Esophagus muscularis mucosa (tissue), 4 donors: ENCODE measurements around the gene OR51Q1.

Source experiments
- EP300 ChIP-seq: sonication (generic); formaldehyde crosslinking; IDR thresholded peaks from one replicate; pipeline ENCODE4 v1.6.1; 2017; ENCODE audit warnings: antibody characterized with exemption
- POLR2AphosphoS5 ChIP-seq, 2 donors: sonication (generic); formaldehyde crosslinking; IDR thresholded peaks; one replicate each; pipeline ENCODE4 v1.6.1; 2017; ENCODE audit warnings: antibody characterized with exemption in 2 of 2
- TF ChIP-seq, protein P1 (sequence below), 3 experiments: fragments of 200-600 bp in 2 of 3; fragments of 450-650 bp in 1 of 3; sonication (generic) in 2 of 3; IDR thresholded peaks; one replicate each; pipeline ENCODE4 v1.5.1; 2017 to 2019; ENCODE audit warnings: antibody characterized with exemption in 3 of 3, mild to moderate bottlenecking in 2 of 3, moderate library complexity in 1 of 3

DNA sequence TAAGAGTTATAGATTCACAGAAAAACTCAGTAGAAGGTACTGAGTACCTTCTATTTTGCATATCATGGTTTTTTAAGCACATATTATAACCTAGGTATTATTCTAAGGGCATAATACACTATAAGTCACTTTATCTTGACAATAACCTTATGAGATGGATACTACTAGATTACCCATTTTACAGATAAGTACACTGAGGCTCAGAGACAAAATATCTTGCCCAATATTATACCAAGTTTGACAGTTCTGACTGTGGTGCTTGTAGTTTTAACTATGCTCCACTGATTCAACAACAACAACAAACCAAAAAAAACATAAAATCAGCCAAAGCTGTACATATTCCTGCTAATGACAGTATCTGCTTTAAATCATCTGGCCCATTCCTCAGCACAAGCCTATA, 27.8 kb upstream of the OR51Q1 start:
- TF ChIP-seq, protein P1, sequence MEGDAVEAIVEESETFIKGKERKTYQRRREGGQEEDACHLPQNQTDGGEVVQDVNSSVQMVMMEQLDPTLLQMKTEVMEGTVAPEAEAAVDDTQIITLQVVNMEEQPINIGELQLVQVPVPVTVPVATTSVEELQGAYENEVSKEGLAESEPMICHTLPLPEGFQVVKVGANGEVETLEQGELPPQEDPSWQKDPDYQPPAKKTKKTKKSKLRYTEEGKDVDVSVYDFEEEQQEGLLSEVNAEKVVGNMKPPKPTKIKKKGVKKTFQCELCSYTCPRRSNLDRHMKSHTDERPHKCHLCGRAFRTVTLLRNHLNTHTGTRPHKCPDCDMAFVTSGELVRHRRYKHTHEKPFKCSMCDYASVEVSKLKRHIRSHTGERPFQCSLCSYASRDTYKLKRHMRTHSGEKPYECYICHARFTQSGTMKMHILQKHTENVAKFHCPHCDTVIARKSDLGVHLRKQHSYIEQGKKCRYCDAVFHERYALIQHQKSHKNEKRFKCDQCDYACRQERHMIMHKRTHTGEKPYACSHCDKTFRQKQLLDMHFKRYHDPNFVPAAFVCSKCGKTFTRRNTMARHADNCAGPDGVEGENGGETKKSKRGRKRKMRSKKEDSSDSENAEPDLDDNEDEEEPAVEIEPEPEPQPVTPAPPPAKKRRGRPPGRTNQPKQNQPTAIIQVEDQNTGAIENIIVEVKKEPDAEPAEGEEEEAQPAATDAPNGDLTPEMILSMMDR (IDR thresholded peaks at IDR 0.05): no peak
- TF ChIP-seq POLR2AphosphoS5 (IDR thresholded peaks at IDR 0.05): no peak
- TF ChIP-seq EP300: no peak
